Measurements from ENCODE around the gene SERINC3. TPM values are rescaled to one million over a fixed set of nuclear protein-coding genes. Genes with fewer than 3 reads are reported as not detected.
"Not testable (repeated sequence)": the region's sequence is repeated elsewhere in the genome, so short reads cannot be mapped to it uniquely, and the experiment has no call there.

Gene SERINC3
- total and polyA plus RNA-seq, 2 donors (not counting 3 experiments of a cell fraction or from before 2014, with no cell fraction given) = 83.7 to 177 TPM

GRCh38 chr20:44475372-44475693 is 46.5 kb downstream of the SERINC3 start:
- FAIRE-seq = peak; percentile 21
- H3K9me3 ChIP-seq (replicated peaks; ENCODE audit: control insufficient read depth, insufficient read depth, low read length) = no peaks in the 10 kb centered on the region
- H3K9me1 ChIP-seq (replicated peaks; ENCODE audit: control insufficient read depth, extremely low read depth, insufficient read depth, low read length) = no peaks in the 10 kb centered on the region
- dilution Hi-C loops (cut with MboI; ENCODE audit: extremely low pct_ligation_motif_present, low sequenced_read_pairs) (no loop called here), intact Hi-C loops (cut with micrococcal nuclease) (loop anchor here (1.0 to 10.0 kb wide), 3 partner anchors 135 to 409 kb away; partner anchors contain the start of gene YWHAB)
- H3K79me2 ChIP-seq (ENCODE audit: control insufficient read depth, insufficient read depth, low read length) = no peaks in the 10 kb centered on the region
- POLR2A ChIA-PET = no interaction called here
- peaks cover 0 to 3% of the 10 kb centered on the region in 2 experiments for H3K36me3 ChIP-seq (ENCODE audit: control insufficient read depth in 2 of 2, extremely low read depth in 1 of 2, insufficient read depth in 2 of 2, low read length in 2 of 2)
- H2AFZ ChIP-seq (ENCODE audit: low read depth, low read length) = peak overlapping the region; percentile 88
- H3K27me3 ChIP-seq (ENCODE audit: control insufficient read depth in 2 of 2, insufficient read depth in 2 of 2, low read length in 2 of 2) = peaks cover 0 to 6% of the 10 kb centered on the region in 2 experiments
- H3K4me3 ChIP-seq (replicated peaks in 1 of 3; ENCODE audit: insufficient read depth in 1 of 3, low read depth in 1 of 3, low read length in 3 of 3) = peak overlapping the region; percentile 42 to 68 (median 52)
- H3K9ac ChIP-seq (replicated peaks; ENCODE audit: extremely low read depth, insufficient read depth, low read length) = peak overlapping the region; percentile 72
- peak overlapping the region; percentile 90 for H3K4me2 ChIP-seq (ENCODE audit: insufficient read depth, low read length)
- no TSS peak for BruUV-seq (replicated peaks)
- no peak overlapping the region for H3K27ac ChIP-seq (ENCODE audit: insufficient read depth, low read depth, low read length)
- TF ChIP-seq EZH2 (IDR thresholded peaks at IDR 0.05; ENCODE audit: borderline replicate concordance, low read depth, low read length, severe bottlenecking) (no peak), MAX (IDR thresholded peaks at IDR 0.05; ENCODE audit: insufficient read depth, insufficient read length) (no peak)
- DNase-seq (ENCODE audit: low read depth, low spot score) = no peak
- H3K4me1 ChIP-seq (ENCODE audit: control insufficient read depth, extremely low read depth, insufficient read depth, low read length) = peaks cover 13% of the 10 kb centered on the region
- CTCF ChIA-PET = interaction anchor here (1.0 to 1.7 kb wide), 5 partner anchors 90 to 208 kb away, joined by 3 to 5 read pairs (median 4); no protein-coding TSS in a partner anchor
- no peaks in the 10 kb centered on the region for H4K20me1 ChIP-seq (replicated peaks; ENCODE audit: control insufficient read depth, extremely low read depth, insufficient read depth, low read length)

GRCh38 chr20:44472283-44472682 is 49.6 kb downstream of the SERINC3 start:
- POLR2A ChIA-PET = not testable (repeated sequence)

More at GRCh38 chr20:44472283-44472682, 49.6 kb downstream of the SERINC3 start:
- H3K27me3 ChIP-seq (ENCODE audit: control insufficient read depth in 2 of 2, insufficient read depth in 2 of 2, low read length in 2 of 2); H3K9ac ChIP-seq (replicated peaks; ENCODE audit: extremely low read depth, insufficient read depth, low read length); H3K4me2 ChIP-seq (ENCODE audit: insufficient read depth, low read length); H3K36me3 ChIP-seq (ENCODE audit: control insufficient read depth in 2 of 2, extremely low read depth in 1 of 2, insufficient read depth in 2 of 2, low read length in 2 of 2); dilution Hi-C loops (cut with MboI; ENCODE audit: extremely low pct_ligation_motif_present, low sequenced_read_pairs); DNase-seq (ENCODE audit: low read depth, low spot score); H4K20me1 ChIP-seq (replicated peaks; ENCODE audit: control insufficient read depth, extremely low read depth, insufficient read depth, low read length); H3K27ac ChIP-seq (ENCODE audit: insufficient read depth, low read depth, low read length); H3K9me1 ChIP-seq (replicated peaks; ENCODE audit: control insufficient read depth, extremely low read depth, insufficient read depth, low read length); BruUV-seq (replicated peaks); H3K4me3 ChIP-seq (replicated peaks in 1 of 3; ENCODE audit: insufficient read depth in 1 of 3, low read depth in 1 of 3, low read length in 3 of 3); H3K79me2 ChIP-seq (ENCODE audit: control insufficient read depth, insufficient read depth, low read length); FAIRE-seq; H2AFZ ChIP-seq (ENCODE audit: low read depth, low read length); H3K9me3 ChIP-seq (replicated peaks; ENCODE audit: control insufficient read depth, insufficient read depth, low read length): not testable (repeated sequence)
- CTCF ChIA-PET = interaction anchor here (2.5 kb wide), 1 partner anchor 88 kb away, joined by 14 read pairs; no protein-coding TSS in a partner anchor
- peaks cover 13% of the 10 kb centered on the region for H3K4me1 ChIP-seq (ENCODE audit: control insufficient read depth, extremely low read depth, insufficient read depth, low read length)
- intact Hi-C loops (cut with micrococcal nuclease) = loop anchor here (10.0 kb wide), 2 partner anchors 263 to 413 kb away; partner anchors contain the start of gene YWHAB

Measured in endothelial cell of umbilical vein (primary cell).